Effector CD4-positive, alpha-beta T cell (primary cell): ENCODE data around the gene NAGLU.
A peak's percentile ranks its signal among the peaks of the same experiment; 100 is the strongest.

Experiments
- DNase-seq: peaks from one replicate; pipeline ENCODE4 v3.0.0-alpha.2; 2020

Gene NAGLU

DNA sequence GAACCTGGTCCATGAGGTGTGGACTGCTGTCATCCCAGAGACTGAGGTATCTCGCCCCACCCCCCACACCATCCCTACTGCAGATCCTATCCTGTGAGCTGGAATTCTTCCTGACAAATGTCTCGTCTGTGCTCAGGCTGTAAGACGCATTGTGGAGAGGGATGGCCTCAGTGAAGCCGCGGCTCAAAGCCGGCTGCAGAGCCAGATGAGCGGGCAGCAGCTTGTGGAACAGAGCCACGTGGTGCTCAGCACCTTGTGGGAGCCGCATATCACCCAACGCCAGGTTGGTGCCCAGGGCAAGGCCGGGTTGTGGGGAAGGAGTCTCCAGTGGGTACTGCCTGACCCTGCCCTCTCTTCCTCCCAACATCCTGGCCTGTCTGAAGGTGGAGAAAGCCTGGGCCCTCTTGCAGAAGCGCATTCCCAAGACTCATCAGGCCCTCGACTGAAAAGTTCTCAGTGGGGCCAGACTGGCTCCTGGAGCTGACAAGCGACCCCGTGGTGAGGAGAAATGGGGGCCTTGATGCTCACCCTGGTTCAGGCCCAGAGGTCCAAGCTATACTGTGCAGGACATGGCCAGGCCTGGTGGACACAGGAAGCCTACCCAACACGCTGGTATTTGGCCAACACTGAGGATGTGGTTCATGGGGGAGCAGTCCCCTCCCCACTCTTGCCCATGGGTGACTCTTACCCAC, 29.6 kb downstream of the NAGLU start:
- DNase-seq, result no peak

GRCh38 chr17:42566215-42566882, 30.3 kb downstream of the NAGLU start:
- no peak for DNase-seq

DNA sequence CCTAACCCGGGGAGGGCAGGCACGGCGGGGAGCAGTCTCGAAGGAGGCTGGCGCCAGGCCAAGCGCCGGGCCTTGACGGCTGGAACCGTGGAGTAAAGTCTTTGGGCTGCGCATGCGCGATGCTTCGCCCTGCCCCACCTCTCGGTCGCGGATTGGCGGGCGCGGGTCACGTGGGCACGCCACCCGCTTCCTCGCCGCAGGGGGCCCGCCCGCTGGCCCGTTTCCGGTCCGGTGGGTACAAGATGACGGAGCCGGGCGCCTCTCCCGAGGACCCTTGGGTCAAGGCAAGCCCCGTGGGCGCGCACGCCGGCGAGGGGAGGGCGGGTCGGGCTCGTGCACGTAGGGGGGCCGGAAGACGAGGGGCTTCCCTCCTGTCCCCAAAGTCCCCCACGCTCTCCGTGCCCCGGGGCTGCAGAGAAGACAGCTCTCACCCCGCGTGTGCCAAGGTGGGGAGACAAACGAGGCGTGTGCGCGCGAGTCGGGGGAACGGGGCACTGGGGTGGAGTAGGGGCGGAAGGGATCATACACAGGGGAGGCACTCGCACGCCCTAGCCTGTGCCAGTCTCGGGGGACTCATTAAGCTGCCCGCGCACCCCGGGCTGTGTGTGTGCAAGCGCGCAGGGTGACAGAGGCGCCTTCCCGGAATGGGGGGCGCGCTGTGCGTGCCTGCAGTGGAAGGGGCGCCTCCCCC, 31.0 kb downstream of the NAGLU start, which contains the start of gene MLX:
TSS of gene MLX (plus strand) at position 218 of the 691 bp plus-strand sequence. CDS start at position 243, 25 bp downstream.
- peak; percentile 90 for DNase-seq

DNA sequence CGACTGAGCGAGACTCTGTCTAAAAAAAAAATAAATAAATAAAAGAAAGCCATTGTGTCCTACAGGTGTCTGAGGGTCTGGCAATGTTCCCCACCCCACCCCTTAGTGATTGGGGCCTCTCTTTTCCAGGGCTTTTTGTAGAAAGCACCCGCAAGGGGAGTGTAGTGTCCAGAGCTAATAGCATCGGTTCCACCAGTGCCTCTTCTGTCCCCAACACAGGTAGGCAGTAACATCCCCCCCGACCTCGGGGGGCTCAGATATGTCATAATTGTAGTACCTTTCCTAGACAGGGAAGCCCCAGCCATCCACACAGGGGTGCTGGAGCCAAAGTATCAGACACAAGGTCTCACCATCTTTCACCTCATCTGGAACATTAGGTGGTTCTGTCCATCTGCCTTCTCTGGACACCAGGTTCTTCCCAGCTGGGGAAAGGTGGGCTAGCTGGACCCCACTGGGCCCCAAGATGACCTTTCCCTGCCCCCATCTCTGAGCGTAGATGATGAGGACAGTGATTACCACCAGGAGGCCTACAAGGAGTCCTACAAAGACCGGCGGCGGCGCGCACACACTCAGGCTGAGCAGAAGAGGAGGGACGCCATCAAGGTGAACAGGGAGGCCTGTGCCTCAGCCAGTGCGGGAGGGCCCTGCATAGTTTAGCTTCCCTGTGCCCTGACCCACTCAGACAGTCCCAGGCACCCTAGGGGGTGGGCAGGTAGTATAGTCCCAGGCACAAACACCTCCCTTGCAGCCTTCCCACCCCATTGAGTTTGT, 32.5 kb downstream of the NAGLU start:
- DNase-seq, result no peak

- DNase-seq, result no peak
Observed at GRCh38 chr17:42571435-42572225, 35.6 kb downstream of the NAGLU start.

GRCh38 chr17:42573095-42573494, 37.1 kb downstream of the NAGLU start:
- DNase-seq, result no peak

GRCh38 chr17:42574463-42574862, 38.4 kb downstream of the NAGLU start:
- no peak for DNase-seq

- DNase-seq, result no peak
Observed at GRCh38 chr17:42577140-42577531, 41.1 kb downstream of the NAGLU start.

DNA sequence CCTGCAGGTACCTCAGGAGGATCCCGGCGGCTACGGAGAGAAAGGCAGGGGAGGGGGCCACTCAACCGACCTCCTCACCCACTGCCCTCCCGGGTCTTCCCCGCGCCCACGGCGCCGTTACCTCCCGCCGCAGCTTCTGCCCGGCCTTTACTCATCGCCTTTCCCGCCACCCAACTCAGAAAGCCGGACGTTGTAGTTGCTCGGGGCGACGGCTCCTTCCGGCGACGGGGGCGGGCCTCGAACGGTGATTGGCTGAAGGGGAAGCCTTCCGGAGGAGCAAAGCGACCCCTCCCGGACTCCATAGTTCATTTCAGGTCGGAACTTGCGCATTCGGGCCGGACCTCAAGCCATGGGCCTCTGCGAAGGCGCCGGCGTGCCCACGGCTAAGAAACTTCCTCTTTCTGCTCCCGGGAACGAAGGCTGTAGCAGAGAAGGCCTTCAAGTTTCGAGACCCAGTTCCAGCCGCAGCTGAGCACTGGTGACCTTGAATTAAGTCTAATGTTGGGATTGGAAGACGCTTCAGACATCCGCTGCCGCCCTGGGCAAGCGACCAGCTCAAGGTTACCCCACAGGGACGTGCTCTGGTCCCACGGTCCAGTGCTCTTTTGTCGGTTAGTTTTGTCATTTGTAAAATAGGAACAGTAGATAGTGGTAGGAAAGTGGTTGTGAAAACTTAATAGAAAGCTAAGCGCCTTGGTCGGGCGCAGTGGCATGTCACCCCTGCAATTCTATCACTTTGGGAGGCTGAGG, 41.7 kb downstream of the NAGLU start, which contains the start of gene PSMC3IP:
TSS of gene PSMC3IP (minus strand) at position 198 of the 750 bp plus-strand sequence. CDS start at position 155, 43 bp downstream.
- peak; percentile 89 for DNase-seq

GRCh38 chr17:42578282-42578869, 42.3 kb downstream of the NAGLU start:
- DNase-seq, result peak; percentile 55

DNA sequence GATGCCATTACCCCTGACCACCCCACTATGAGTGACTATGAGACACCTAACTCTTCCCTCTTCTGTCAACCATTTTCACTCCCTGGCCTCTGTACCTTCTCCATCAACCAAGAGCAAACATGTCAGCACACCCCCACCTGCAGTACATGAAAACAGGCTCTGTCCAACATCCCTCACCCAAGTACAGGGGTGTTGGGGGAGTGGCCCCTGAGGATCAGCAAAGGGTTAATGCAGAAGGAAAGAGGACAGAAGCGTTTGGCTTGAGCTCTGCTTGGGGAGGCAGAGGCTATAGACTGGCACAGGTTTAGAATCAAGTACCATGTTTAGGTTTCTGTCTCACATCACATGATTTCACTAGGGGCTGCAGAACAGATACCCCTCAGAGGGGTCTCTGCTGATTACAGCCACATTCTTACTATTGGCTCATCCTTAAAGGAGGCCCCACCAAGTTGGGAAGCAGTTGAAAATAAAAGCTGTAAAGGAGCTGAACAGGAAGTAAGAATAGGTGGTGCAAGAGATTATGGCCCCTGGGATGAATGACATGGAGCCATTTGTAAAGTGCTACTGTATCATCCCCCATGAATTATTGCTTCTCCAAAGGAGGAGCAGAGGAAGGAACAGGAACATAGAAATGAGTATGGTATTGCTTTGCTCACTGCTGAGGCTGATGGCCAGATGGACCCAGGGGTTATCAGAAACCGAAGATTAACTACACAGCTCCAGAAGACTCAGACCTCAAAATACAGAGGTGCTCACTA, 43.9 kb downstream of the NAGLU start:
- DNase-seq, result no peak

- no peak for DNase-seq
Observed at GRCh38 chr17:42581744-42582270, 45.8 kb downstream of the NAGLU start.

- DNase-seq, result no peak
Observed at GRCh38 chr17:42584880-42585279, 48.8 kb downstream of the NAGLU start.

DNA sequence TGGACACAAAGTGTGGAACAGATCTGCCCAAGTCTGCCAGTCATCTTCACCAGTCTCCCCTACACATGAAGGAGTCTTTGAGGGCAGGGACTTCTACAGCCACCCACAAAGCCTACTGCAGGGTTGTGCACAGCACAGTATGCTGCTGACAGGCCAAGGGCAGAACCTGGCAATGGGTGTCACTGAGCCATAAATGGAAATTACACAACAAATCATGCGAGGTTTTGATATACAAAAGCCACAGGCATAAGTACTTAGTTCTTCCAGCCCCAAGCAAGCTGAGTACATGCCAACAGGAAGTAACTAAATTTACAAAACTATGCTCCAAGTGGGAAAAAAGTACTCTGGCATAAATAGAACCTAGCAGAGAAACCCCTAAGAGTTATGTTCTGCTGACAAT, 49.3 kb downstream of the NAGLU start:
- DNase-seq, result no peak

- no peak for DNase-seq
Observed at GRCh38 chr17:42586514-42587230, 50.6 kb downstream of the NAGLU start.

- no peak for DNase-seq
Observed at GRCh38 chr17:42590886-42591285, 54.8 kb downstream of the NAGLU start.

- DNase-seq, result no peak
Observed at GRCh38 chr17:42591411-42591810, 55.4 kb downstream of the NAGLU start.
